Fibroblast of the aortic adventitia (primary cell): Measurements from ENCODE around the gene GATA1. TPM values are rescaled to one million over a fixed set of nuclear protein-coding genes. Genes with fewer than 3 reads are reported as not detected.

ENCODE experiments used
- DNase-seq: peaks from one replicate; pipeline ENCODE4 v3.0.0-alpha.2; 2010; ENCODE audit warnings: low read depth
- H3K4me3 ChIP-seq: 2 replicates; pipeline ENCODE4 v1.5.1; 2011; ENCODE audit warnings: low read depth, mild to moderate bottlenecking, control low read depth, low read length, moderate library complexity
- total RNA-seq: library from RNA; depleted of rRNA; stranded (reverse); fragments of >200 nt; gene quantifications from 2 replicates; pipeline ENCODE4 v1.2.3, GENCODE V29; 2012; ENCODE audit warnings: low replicate concordance
- TF ChIP-seq, protein P1 (sequence below): IDR thresholded peaks from 2 replicates; pipeline ENCODE4 v1.5.1; 2011; ENCODE audit warnings: mild to moderate bottlenecking, low read length, control low read depth, inconsistent platforms; ENCODE audit not compliant: insufficient read depth

GATA1 gene
- total RNA-seq, 1 donor = not detected

- TF ChIP-seq, protein P1, sequence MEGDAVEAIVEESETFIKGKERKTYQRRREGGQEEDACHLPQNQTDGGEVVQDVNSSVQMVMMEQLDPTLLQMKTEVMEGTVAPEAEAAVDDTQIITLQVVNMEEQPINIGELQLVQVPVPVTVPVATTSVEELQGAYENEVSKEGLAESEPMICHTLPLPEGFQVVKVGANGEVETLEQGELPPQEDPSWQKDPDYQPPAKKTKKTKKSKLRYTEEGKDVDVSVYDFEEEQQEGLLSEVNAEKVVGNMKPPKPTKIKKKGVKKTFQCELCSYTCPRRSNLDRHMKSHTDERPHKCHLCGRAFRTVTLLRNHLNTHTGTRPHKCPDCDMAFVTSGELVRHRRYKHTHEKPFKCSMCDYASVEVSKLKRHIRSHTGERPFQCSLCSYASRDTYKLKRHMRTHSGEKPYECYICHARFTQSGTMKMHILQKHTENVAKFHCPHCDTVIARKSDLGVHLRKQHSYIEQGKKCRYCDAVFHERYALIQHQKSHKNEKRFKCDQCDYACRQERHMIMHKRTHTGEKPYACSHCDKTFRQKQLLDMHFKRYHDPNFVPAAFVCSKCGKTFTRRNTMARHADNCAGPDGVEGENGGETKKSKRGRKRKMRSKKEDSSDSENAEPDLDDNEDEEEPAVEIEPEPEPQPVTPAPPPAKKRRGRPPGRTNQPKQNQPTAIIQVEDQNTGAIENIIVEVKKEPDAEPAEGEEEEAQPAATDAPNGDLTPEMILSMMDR = no peak
- no peak for DNase-seq
- H3K4me3 ChIP-seq = no peak overlapping the region
These were observed 42.8 kb downstream of the GATA1 start for GRCh38 chrX:48829016-48829735.

GRCh38 chrX:48831136-48831908 is 44.9 kb downstream of the GATA1 start:
- DNase-seq = no peak
- H3K4me3 ChIP-seq = no peak overlapping the region
- TF ChIP-seq, protein P1 = no peak

DNA sequence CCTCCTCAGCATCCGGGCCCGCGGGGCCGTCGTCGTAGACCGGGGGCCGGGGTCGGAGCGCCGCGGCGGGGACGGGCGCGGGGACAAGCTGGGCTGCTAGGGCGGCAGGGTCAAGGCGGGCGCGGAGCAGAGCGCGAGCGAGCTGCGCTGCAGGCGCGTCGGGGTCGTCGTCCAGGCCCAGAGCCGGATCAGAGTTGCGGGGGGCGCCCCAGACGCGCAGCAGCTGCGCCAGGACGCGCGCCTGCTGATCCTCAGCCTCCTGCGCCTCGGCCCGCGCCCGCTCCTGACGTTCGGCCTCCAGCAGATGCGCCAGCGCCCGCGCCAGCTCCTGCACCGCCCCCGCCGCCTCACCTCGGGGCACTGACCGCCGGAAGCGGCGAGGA is 45.5 kb downstream of the GATA1 start:
- TF ChIP-seq, protein P1 = no peak
- no peak overlapping the region for H3K4me3 ChIP-seq
- DNase-seq = no peak

GRCh38 chrX:48833542-48834138 is 47.2 kb downstream of the GATA1 start:
- DNase-seq = peak; percentile 4
- no peak overlapping the region for H3K4me3 ChIP-seq
- TF ChIP-seq, protein P1 = no peak

GRCh38 chrX:48834383-48834709 is 48.0 kb downstream of the GATA1 start:
- TF ChIP-seq, protein P1 = no peak
- no peak for DNase-seq
- H3K4me3 ChIP-seq = no peak overlapping the region

DNA sequence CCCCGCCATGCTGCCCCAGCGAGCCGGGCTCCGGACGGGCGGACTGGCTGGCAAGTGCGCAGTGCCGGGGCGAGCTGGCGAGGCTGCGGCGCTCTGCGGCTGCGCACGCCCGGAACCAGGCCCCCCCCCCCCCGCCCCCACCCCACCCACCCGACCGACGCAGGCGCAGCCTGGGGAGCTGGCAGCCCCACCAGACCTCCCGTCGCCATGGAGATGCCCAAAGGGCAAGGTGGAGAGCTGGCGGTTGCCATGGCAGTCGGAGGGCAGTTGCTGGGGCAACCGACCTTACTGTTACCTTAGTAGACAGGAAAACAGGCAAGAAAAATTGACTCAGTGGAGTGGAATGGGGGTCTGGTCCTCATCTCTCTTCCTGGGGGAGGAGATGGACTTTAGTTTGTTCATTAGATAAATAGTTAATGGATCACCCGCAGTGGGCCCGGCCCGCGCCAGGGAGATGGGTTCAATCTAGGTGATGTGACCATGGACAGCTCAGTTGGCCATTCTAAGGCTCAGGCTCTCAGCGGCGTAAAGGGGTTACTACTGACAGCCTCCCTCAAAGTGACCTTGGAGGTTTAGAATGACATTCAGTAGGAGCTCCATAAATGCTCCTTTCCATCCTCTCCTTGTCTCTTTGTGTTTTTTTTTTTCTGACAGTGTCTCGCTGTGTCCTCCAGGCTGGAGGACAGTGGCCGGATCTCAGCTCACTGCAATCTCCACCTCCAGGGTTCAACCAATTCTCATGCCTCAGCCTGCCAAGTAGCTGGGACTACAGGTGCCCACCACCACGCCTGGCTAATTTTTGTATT is 49.3 kb downstream of the GATA1 start, which contains the start of gene PCSK1N:
Gene PCSK1N, minus strand, starts transcription at position 87 of the 806 bp plus-strand sequence. Its CDS starts 78 bp downstream, at position 9.
- peak within 1 kb of the TSS; percentile 17 for H3K4me3 ChIP-seq
- DNase-seq = no peak
- TF ChIP-seq, protein P1 = no peak
